DND-41 (cell line): ENCODE results near the gene ANKRD13A.

Experiments
- ATAC-seq: fragments of 200-7000 bp; cut with Tn5 transposase; 3 replicates; pipeline ENCODE4 v1.9.1; 2021; ENCODE audit warnings: low read depth; ENCODE audit not compliant: insufficient read depth
- DNase-seq: peaks from one replicate; pipeline ENCODE4 v3.0.0-alpha.2; 2020
- H2AFZ ChIP-seq: 2 replicates; pipeline ENCODE4 v1.6.0; 2012; ENCODE audit warnings: low read depth, low read length
- H3K27ac ChIP-seq: 2 replicates; pipeline ENCODE4 v1.5.1; 2012; ENCODE audit warnings: low read length, inconsistent platforms
- H3K27me3 ChIP-seq: fragments of 200-600 bp; sonication (generic); 2 replicates; pipeline ENCODE4 v1.6.0; 2012; ENCODE audit warnings: low read length, mild to moderate bottlenecking, inconsistent platforms; ENCODE audit not compliant: insufficient read depth, poor library complexity
- H3K36me3 ChIP-seq: 2 replicates; pipeline ENCODE4 v1.5.1; 2012; ENCODE audit warnings: low read length, inconsistent platforms; ENCODE audit not compliant: insufficient read depth
- H3K4me1 ChIP-seq: 2 replicates; pipeline ENCODE4 v1.5.1; 2012; ENCODE audit warnings: mild to moderate bottlenecking, low read length; ENCODE audit not compliant: insufficient read depth
- H3K4me2 ChIP-seq: 2 replicates; pipeline ENCODE4 v1.6.0; 2012; ENCODE audit warnings: mild to moderate bottlenecking, moderate library complexity, low read length, inconsistent platforms; ENCODE audit not compliant: insufficient read depth
- H3K4me3 ChIP-seq, 2 experiments: fragments of 200-600 bp in 1 of 2; shearing (Covaris generic) in 1 of 2; 2 replicates each; pipeline ENCODE4 v1.5.1; 2012 to 2016; ENCODE audit warnings: inconsistent platforms in 2 of 2, low read length in 2 of 2, mild to moderate bottlenecking in 2 of 2, low read depth in 1 of 2, moderate library complexity in 1 of 2
- H3K79me2 ChIP-seq: 2 replicates; pipeline ENCODE4 v1.6.0; 2012; ENCODE audit warnings: low read length, inconsistent platforms; ENCODE audit not compliant: insufficient read depth
- H3K9ac ChIP-seq: 2 replicates; pipeline ENCODE4 v1.6.0; 2012; ENCODE audit warnings: low read depth, mild to moderate bottlenecking, inconsistent platforms, low read length, moderate library complexity
- H3K9me3 ChIP-seq: 2 replicates; pipeline ENCODE4 v1.5.1; 2012; ENCODE audit warnings: low read length, moderate library complexity, mild to moderate bottlenecking, inconsistent platforms; ENCODE audit not compliant: insufficient read depth, severe bottlenecking
- H4K20me1 ChIP-seq: 2 replicates; pipeline ENCODE4 v1.6.0; 2012; ENCODE audit warnings: low read length; ENCODE audit not compliant: insufficient read depth
- EZH2 ChIP-seq: IDR thresholded peaks from 3 replicates; pipeline ENCODE4 v1.6.1; 2012; ENCODE audit warnings: borderline replicate concordance, low read depth, mild to moderate bottlenecking, moderate library complexity, low read length, inconsistent platforms; ENCODE audit not compliant: severe bottlenecking
- TF ChIP-seq, protein P1 (sequence below): IDR thresholded peaks from 2 replicates; pipeline ENCODE4 v1.5.1; 2012; ENCODE audit warnings: borderline replicate concordance, low read length, moderate library complexity, mild to moderate bottlenecking; ENCODE audit not compliant: poor library complexity, severe bottlenecking; ENCODE audit errors: extremely low read depth

ANKRD13A gene

GRCh38 chr12:110035534-110036104, 36.4 kb downstream of the ANKRD13A start:
- H3K79me2 ChIP-seq: no peaks in the 10 kb centered on the region; the same call in 1 of the 2 replicates
- H4K20me1 ChIP-seq: 0 out of 2 replicates have a peak, but pooled peaks cover 6% of the 10 kb centered on the region
- H3K27me3 ChIP-seq: no peaks in the 10 kb centered on the region
- no peaks in the 10 kb centered on the region for H3K4me1 ChIP-seq
- TF ChIP-seq, protein P1, sequence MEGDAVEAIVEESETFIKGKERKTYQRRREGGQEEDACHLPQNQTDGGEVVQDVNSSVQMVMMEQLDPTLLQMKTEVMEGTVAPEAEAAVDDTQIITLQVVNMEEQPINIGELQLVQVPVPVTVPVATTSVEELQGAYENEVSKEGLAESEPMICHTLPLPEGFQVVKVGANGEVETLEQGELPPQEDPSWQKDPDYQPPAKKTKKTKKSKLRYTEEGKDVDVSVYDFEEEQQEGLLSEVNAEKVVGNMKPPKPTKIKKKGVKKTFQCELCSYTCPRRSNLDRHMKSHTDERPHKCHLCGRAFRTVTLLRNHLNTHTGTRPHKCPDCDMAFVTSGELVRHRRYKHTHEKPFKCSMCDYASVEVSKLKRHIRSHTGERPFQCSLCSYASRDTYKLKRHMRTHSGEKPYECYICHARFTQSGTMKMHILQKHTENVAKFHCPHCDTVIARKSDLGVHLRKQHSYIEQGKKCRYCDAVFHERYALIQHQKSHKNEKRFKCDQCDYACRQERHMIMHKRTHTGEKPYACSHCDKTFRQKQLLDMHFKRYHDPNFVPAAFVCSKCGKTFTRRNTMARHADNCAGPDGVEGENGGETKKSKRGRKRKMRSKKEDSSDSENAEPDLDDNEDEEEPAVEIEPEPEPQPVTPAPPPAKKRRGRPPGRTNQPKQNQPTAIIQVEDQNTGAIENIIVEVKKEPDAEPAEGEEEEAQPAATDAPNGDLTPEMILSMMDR: no peak
- no peak for TF ChIP-seq EZH2
- no peak for DNase-seq
- H3K36me3 ChIP-seq: peaks cover 77% of the 10 kb centered on the region
- ATAC-seq: no peak
- no peak overlapping the region for H3K9ac ChIP-seq
- H3K9me3 ChIP-seq: no peaks in the 10 kb centered on the region
- H2AFZ ChIP-seq: no peak overlapping the region
- no peak overlapping the region for H3K27ac ChIP-seq
- no peak overlapping the region for H3K4me2 ChIP-seq
- H3K4me3 ChIP-seq: no peak overlapping the region

GRCh38 chr12:110037315-110037714, 38.1 kb downstream of the ANKRD13A start:
- ATAC-seq: no peak
- Histone ChIP-seq H2AFZ (no peak overlapping the region), H3K27me3 (no peaks in the 10 kb centered on the region), H3K36me3 (peaks cover 80% of the 10 kb centered on the region), H3K9me3 (no peaks in the 10 kb centered on the region), H4K20me1 (0 out of 2 replicates have a peak, but pooled peaks cover 6% of the 10 kb centered on the region), H3K79me2 (peaks cover 2% of the 10 kb centered on the region; the same call in 1 of the 2 replicates), H3K4me3 (no peak overlapping the region), H3K27ac (no peak overlapping the region), H3K4me2 (no peak overlapping the region), H3K4me1 (no peaks in the 10 kb centered on the region), H3K9ac (no peak overlapping the region)
- DNase-seq: no peak
- TF ChIP-seq, protein P1: no peak
- no peak for TF ChIP-seq EZH2

DNA sequence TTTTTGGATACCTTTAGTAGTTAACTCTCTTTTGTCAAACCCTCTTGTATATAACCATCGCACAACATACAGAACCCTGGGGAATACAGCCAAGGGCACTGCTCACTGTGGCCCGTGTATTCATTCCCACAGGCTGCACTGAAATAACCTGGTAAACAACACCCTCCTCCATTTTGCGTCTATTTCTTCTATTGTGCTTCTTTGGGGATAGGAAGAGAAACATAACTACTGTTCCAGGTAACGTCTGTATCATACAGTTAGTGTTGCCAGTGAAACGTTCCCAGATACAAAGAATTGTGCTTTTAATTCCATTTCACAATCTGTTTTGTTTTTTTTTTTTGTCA, 39.5 kb downstream of the ANKRD13A start:
- Histone ChIP-seq H3K36me3 (peaks cover 75% of the 10 kb centered on the region), H3K79me2 (peaks cover 5% of the 10 kb centered on the region; the same call in 1 of the 2 replicates), H3K4me3 (no peak overlapping the region), H3K27ac (no peak overlapping the region), H3K9ac (no peak overlapping the region), H3K4me1 (no peaks in the 10 kb centered on the region), H3K9me3 (no peaks in the 10 kb centered on the region), H4K20me1 (0 out of 2 replicates have a peak, but pooled peaks cover 6% of the 10 kb centered on the region), H2AFZ (no peak overlapping the region), H3K4me2 (no peak overlapping the region), H3K27me3 (no peaks in the 10 kb centered on the region)
- DNase-seq (no peak), ATAC-seq (no peak)
- TF ChIP-seq EZH2: no peak
- TF ChIP-seq, protein P1: no peak
